ENCODE measurements around the gene VPS41.

GRCh38 chr7:38886265-38886664 lies 22.7 kb downstream of the VPS41 start:
- no peak for TF ChIP-seq CTCF (tag by site-specific recombination; IDR thresholded peaks at IDR 0.05)
- no peak for TF ChIP-seq ATF2 (tag by site-specific recombination; IDR thresholded peaks at IDR 0.05; ENCODE audit: low read depth)
- no peak for TF ChIP-seq ZNF221 (tag by site-specific recombination; IDR thresholded peaks at IDR 0.05; ENCODE audit: borderline replicate concordance)
- TF ChIP-seq PATZ1 (tag by site-specific recombination; IDR thresholded peaks at IDR 0.05), result no peak
- no peak for TF ChIP-seq ZFP37 (tag by site-specific recombination; IDR thresholded peaks at IDR 0.05)
- no peak for TF ChIP-seq ZNF169 (tag by site-specific recombination; IDR thresholded peaks at IDR 0.05)
- no peak for TF ChIP-seq ZNF121 (tag by site-specific recombination; IDR thresholded peaks at IDR 0.05)
- no peak for TF ChIP-seq TCF7L2 (IDR thresholded peaks at IDR 0.05; ENCODE audit: borderline replicate concordance, low read depth, low read length)
- no peak for TF ChIP-seq PBX3 (CRISPR knock-in tag; IDR thresholded peaks at IDR 0.05)
- TF ChIP-seq PRDM6 (tag by site-specific recombination; IDR thresholded peaks at IDR 0.05), result no peak
- no peak for TF ChIP-seq ZNF621 (tag by site-specific recombination; IDR thresholded peaks at IDR 0.05)

Measured in HEK293 (cell line).